Thymus (tissue), 11 donors: ENCODE results near the gene DNM1. TPM values are rescaled to one million over a fixed set of nuclear protein-coding genes. Genes with fewer than 3 reads are reported as not detected.

Experiments used
- DNase-seq, 9 donors: peaks; one replicate each; pipeline ENCODE4 v3.0.0-alpha.2; 2013; ENCODE audit warnings: low spot score in 9 of 9, low read depth in 6 of 9, missing footprints in 1 of 9
- H3K27ac ChIP-seq, 2 donors: one replicate each; pipeline ENCODE4 v1.5.1; 2013; ENCODE audit warnings: control low read depth in 1 of 2, low read depth in 1 of 2, low read length in 1 of 2, mild to moderate bottlenecking in 1 of 2, moderate library complexity in 1 of 2
- H3K27me3 ChIP-seq, 2 donors: one replicate each; pipeline ENCODE4 v1.5.1; 2013; ENCODE audit warnings: low read length in 1 of 2; ENCODE audit not compliant: control insufficient read depth in 2 of 2, insufficient read depth in 1 of 2
- H3K36me3 ChIP-seq, 2 donors: one replicate each; pipeline ENCODE4 v1.5.1; 2013; ENCODE audit warnings: low read length in 1 of 2, mild to moderate bottlenecking in 1 of 2, moderate library complexity in 1 of 2; ENCODE audit not compliant: control insufficient read depth in 2 of 2, insufficient read depth in 2 of 2
- H3K4me1 ChIP-seq, 2 donors: one replicate each; pipeline ENCODE4 v1.5.1; 2013; ENCODE audit warnings: low read length in 2 of 2; ENCODE audit not compliant: control insufficient read depth in 2 of 2, insufficient read depth in 2 of 2
- H3K4me3 ChIP-seq, 2 donors: one replicate each; pipeline ENCODE4 v1.5.1; 2013; ENCODE audit warnings: low read length in 2 of 2, control low read depth in 1 of 2, mild to moderate bottlenecking in 1 of 2
- H3K9me3 ChIP-seq, 2 donors: one replicate each; pipeline ENCODE4 v1.5.1; 2013; ENCODE audit warnings: low read length in 1 of 2, mild to moderate bottlenecking in 1 of 2; ENCODE audit not compliant: control insufficient read depth in 2 of 2, insufficient read depth in 1 of 2
- WGBS: extraction: QIAGEN DNeasy Blood & Tissue Kit; methylation state at CpG from one replicate; pipeline ENCODE4 v1.1.7; 2013; 5-methylcytosine and 5-hydroxymethylcytosine counted together
- polyA plus RNA-seq: library from polyadenylated mRNA; stranded (reverse); fragments of 200-250 nt; gene quantifications from one replicate; pipeline ENCODE4 v1.2.3, GENCODE V29; 2013
- total RNA-seq: library from RNA; stranded (reverse); fragments of 120-200 nt; gene quantifications from one replicate; pipeline ENCODE4 v1.2.4, GENCODE V29; 2013
- donor health status: healthy.

Gene DNM1
- total and polyA plus RNA-seq, 2 donors: 0.94 to 4.5 TPM

DNA sequence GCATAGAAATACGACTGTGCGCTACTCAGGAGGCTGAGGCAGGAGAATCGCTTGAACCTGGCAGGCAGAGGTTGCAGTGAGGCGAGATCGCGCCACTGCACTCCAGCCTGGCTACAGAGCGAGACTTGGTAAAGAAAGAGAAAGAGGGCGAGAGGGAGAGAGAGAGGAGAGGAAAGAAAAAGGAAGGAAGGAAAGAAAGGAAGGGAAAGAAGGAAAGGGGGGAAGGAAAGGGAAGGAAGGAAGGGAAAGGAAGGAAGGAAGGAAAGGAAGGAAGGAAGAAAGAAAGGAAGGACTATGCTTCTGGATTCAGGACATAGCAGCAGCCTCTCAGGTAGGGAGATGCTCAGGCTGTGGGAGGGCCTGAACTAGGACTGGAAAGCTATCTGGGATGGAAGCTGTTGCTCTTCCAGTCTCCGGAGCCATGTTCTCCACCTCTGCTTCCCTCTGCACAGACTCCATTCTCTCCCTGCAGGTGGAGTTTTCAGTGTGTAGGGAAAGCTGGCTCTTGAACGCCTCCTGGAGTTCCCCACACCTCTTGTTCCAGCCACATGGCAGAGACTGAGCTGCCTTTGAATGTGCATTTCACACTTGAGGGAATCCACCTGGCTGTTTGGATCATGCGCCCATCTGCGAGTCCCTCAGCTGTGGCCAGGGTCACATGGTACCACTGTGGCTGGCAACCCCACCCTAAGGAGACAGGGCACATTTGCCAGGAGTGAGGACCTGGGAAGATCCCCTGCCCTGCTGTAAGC is 82.0 kb downstream of the DNM1 start:
- peaks cover 6 to 24% of the 10 kb centered on the region in 2 donors for H3K36me3 ChIP-seq
- 97% methylated on average over 12 of the region's 12 CpGs for WGBS
- peaks cover 0 to 5% of the 10 kb centered on the region in 2 donors for H3K4me1 ChIP-seq
- no peaks in the 10 kb centered on the region for H3K27me3 ChIP-seq
- H3K9me3 ChIP-seq: no peaks in the 10 kb centered on the region
- DNase-seq: no peak
- H3K27ac ChIP-seq: no peak overlapping the region
- no peak overlapping the region for H3K4me3 ChIP-seq

DNA sequence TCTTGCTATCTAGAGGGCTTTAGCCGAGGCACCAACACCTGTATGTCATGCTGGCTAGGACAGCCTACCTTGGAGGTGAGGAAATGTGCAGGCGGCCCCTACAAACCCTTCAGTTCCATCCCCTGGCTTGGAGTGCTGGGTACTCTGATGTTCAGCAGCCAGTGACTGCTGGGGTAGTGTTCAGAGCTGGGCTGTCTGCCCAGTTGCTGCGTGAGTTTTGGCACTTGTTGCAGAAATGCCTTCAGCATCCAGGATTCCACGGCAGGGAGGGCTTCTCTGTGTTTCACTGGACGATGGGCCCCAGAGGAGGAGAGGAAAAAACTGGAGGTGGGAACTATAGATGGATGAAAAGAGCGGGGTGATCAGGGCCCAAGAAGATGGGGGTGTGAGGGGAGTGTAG is 83.3 kb downstream of the DNM1 start:
- 97% methylated on average over 6 of the region's 6 CpGs for WGBS
- H3K9me3 ChIP-seq: no peaks in the 10 kb centered on the region
- no peak overlapping the region for H3K4me3 ChIP-seq

DNA sequence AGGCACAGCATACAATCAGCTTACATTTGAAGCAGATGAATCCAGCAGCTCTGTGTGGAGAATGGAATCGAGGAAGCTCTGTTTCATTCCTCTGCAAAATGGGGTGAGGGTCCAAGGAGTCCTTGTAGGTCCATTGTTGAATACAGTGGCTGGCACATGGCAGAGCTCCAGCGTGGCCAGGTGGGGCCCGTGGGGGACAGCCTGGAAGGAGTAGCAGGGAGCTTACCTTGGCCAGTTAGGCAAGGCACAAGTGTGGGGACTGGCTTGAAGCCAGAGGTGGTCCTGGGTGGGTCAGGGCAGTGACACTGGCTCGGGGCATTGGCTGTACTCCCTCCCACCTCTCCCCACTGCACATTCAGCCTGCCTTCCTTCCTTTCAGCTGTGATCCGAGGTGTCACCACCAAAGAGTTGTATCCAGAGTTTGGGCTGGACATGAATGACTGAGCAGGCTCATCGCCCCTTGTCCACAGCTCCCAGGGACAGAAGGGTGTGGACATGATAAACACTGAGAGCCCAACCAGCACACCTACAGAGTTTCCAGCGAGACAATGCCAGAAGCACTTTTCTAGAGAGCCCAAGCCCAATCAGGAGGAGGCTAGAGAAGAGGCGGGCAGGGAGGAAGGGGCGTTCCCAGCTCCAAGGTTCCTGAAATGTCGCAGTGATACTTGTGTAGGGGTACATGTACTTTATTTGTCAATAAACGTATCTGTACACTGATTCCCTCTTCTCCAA is 85.3 kb downstream of the DNM1 start:
- H3K9me3 ChIP-seq: no peaks in the 10 kb centered on the region
- H3K4me1 ChIP-seq: no peaks in the 10 kb centered on the region
- no peak for DNase-seq
- H3K4me3 ChIP-seq: no peak overlapping the region
- H3K27me3 ChIP-seq: no peaks in the 10 kb centered on the region
- no peak overlapping the region for H3K27ac ChIP-seq
- WGBS: 97% methylated on average over 11 of the region's 11 CpGs
- H3K36me3 ChIP-seq: peaks cover 6 to 24% of the 10 kb centered on the region in 2 donors

More for the DNA sequence above, 83.3 kb downstream of the DNM1 start:
- Histone ChIP-seq H3K4me1 (no peaks in the 10 kb centered on the region), H3K27me3 (no peaks in the 10 kb centered on the region), H3K36me3 (peaks cover 6 to 24% of the 10 kb centered on the region in 2 donors), H3K27ac (no peak overlapping the region)
- no peak for DNase-seq

DNA sequence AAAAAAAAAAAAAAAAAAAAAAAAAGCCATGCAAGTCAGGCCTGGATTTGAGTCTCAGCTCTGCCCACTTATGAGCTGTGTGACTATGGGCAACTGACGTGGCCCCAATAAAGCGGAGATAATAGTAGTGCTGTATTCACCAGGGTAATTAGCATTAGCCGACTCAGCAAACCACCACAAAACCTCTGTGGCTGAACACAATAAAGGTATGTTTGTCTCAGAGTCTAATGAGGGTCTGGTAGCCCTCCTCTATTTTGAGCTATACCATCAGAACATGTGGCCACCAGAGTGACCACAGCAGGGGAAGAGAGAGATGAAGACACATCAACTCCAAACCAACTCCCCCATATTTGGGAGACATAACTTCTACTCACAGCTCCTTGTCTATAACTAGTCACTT is 88.8 kb downstream of the DNM1 start:
- WGBS: 96% methylated on average over 3 of the region's 3 CpGs
- H3K36me3 ChIP-seq: peaks cover 0 to 7% of the 10 kb centered on the region in 2 donors
- no peaks in the 10 kb centered on the region for H3K9me3 ChIP-seq
- DNase-seq: no peak
- H3K4me1 ChIP-seq: no peaks in the 10 kb centered on the region
- H3K4me3 ChIP-seq: no peak overlapping the region
- H3K27me3 ChIP-seq: no peaks in the 10 kb centered on the region
- no peak overlapping the region for H3K27ac ChIP-seq

DNA sequence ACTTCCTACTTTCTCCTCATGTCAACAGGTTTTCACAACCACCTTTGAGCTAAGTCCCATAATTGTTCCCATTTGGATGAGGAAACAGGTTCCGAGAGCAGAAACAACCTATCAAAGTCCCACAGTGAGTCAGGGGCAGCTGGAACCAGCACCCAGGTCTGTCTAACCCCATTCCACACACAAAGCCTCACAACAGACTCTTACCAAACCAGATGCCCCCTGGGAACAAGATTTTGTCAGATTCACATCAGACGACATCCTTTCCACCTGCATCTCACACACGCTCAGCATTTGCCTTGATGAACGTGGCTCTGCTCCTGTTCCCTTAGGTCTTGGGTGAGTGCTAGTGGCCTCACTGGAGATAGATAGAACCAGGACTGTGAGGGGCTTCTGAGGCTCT is 89.9 kb downstream of the DNM1 start:
- DNase-seq: peak in 1 of 9 donors; percentile 20
- Histone ChIP-seq H3K4me1 (no peaks in the 10 kb centered on the region), H3K27ac (no peak overlapping the region), H3K4me3 (no peak overlapping the region), H3K27me3 (no peaks in the 10 kb centered on the region), H3K36me3 (peaks cover 0 to 7% of the 10 kb centered on the region in 2 donors), H3K9me3 (no peaks in the 10 kb centered on the region)
- WGBS: 87% methylated on average over 4 of the region's 4 CpGs

DNA sequence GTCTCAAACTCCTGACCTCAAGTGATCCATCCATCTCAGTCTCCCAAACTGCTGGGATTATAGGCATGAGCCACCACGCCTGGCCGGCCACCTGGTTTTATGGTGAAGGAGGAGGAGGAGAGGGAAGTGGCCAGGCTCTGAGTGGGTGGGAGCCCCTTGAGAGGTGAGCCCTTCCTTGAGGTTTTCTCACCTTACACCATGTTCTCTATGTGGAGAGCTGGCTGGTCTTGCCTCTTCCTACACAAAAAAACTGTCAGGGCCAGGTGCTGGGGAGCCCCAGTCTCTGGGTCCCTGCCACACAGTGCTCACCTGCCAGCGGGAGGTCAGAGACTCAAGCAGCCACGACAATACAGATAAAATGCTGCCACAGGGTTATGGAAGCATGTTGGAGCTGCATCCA is 91.0 kb downstream of the DNM1 start:
- H3K4me1 ChIP-seq: no peaks in the 10 kb centered on the region
- no peak for DNase-seq
- H3K4me3 ChIP-seq: no peak overlapping the region
- no peak overlapping the region for H3K27ac ChIP-seq
- H3K9me3 ChIP-seq: no peaks in the 10 kb centered on the region
- 96% methylated on average over 4 of the region's 4 CpGs for WGBS
- H3K27me3 ChIP-seq: no peaks in the 10 kb centered on the region
- H3K36me3 ChIP-seq: no peaks in the 10 kb centered on the region

GRCh38 chr9:128296340-128297220 is 93.4 kb downstream of the DNM1 start:
- H3K36me3 ChIP-seq: no peaks in the 10 kb centered on the region
- WGBS: 95% methylated on average over 16 of the region's 16 CpGs
- DNase-seq: no peak
- no peaks in the 10 kb centered on the region for H3K27me3 ChIP-seq
- no peaks in the 10 kb centered on the region for H3K4me1 ChIP-seq
- no peaks in the 10 kb centered on the region for H3K9me3 ChIP-seq
- no peak overlapping the region for H3K27ac ChIP-seq
- no peak overlapping the region for H3K4me3 ChIP-seq

- no peak overlapping the region for H3K4me3 ChIP-seq
- WGBS: 98% methylated on average over 2 of the region's 2 CpGs
- no peak overlapping the region for H3K27ac ChIP-seq
- no peaks in the 10 kb centered on the region for H3K27me3 ChIP-seq
- H3K4me1 ChIP-seq: no peaks in the 10 kb centered on the region
- no peak for DNase-seq
- H3K36me3 ChIP-seq: no peaks in the 10 kb centered on the region
- H3K9me3 ChIP-seq: no peaks in the 10 kb centered on the region
Observed at GRCh38 chr9:128297221-128297773, 94.1 kb downstream of the DNM1 start.
